Prostate gland (tissue), 2 donors: Measurements from ENCODE around the gene RGS9BP.
"Not testable (repeated sequence)": the region's sequence is repeated elsewhere in the genome, so short reads cannot be mapped to it uniquely, and the experiment has no call there.

Experiments used
- POLR2A ChIP-seq: fragments of 450-650 bp; IDR thresholded peaks from one replicate; pipeline ENCODE4 v1.6.1; 2016; ENCODE audit warnings: antibody characterized with exemption, mild to moderate bottlenecking
- TF ChIP-seq, protein P1 (sequence below), 4 experiments: fragments of 200-600 bp in 2 of 4; fragments of 450-650 bp in 2 of 4; sonication (generic) in 2 of 4; IDR thresholded peaks; 1 replicate in 3 of 4; 2 replicates in 1 of 4; pipeline ENCODE4 v1.5.1; 2016 to 2019; ENCODE audit warnings: antibody characterized with exemption in 4 of 4, mild to moderate bottlenecking in 2 of 4, moderate library complexity in 2 of 4

DNA sequence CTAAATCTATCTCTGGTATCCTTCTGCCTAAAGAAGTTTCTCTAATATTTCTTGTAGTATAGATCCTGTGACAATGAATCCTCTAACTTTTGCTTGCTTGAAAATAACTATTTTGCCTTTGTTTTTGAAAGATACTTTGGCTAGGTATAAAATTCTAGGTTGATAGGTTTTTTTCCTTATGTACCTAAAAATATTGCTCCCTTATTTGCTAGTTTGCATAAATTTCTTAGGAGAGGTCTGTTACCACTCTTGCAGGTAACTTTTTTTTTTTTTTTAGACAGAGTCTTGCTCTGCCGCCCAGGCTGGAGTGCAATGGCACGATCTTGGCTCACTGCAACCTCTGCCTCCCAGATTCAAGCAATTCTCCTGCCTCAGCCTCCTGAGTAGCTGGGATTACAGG, 28.4 kb downstream of the RGS9BP start:
- TF ChIP-seq POLR2A, result not testable (repeated sequence)
- TF ChIP-seq, protein P1, sequence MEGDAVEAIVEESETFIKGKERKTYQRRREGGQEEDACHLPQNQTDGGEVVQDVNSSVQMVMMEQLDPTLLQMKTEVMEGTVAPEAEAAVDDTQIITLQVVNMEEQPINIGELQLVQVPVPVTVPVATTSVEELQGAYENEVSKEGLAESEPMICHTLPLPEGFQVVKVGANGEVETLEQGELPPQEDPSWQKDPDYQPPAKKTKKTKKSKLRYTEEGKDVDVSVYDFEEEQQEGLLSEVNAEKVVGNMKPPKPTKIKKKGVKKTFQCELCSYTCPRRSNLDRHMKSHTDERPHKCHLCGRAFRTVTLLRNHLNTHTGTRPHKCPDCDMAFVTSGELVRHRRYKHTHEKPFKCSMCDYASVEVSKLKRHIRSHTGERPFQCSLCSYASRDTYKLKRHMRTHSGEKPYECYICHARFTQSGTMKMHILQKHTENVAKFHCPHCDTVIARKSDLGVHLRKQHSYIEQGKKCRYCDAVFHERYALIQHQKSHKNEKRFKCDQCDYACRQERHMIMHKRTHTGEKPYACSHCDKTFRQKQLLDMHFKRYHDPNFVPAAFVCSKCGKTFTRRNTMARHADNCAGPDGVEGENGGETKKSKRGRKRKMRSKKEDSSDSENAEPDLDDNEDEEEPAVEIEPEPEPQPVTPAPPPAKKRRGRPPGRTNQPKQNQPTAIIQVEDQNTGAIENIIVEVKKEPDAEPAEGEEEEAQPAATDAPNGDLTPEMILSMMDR (IDR thresholded peaks at IDR 0.05), result not testable (repeated sequence)
